Skeletal muscle tissue (tissue), 4 donors: Measurements from ENCODE around the gene GPR162. TPM values are rescaled to one million over a fixed set of nuclear protein-coding genes. Genes with fewer than 3 reads are reported as not detected.

Experiments
- H3K27ac ChIP-seq: one replicate; pipeline ENCODE4 v1.7.0; 2013; ENCODE audit warnings: mild to moderate bottlenecking, low read depth, low read length, inconsistent platforms
- H3K27me3 ChIP-seq, 3 donors: one replicate each; pipeline ENCODE4 v1.7.0; 2013; ENCODE audit warnings: low read length in 3 of 3; ENCODE audit not compliant: control insufficient read depth in 3 of 3, insufficient read depth in 3 of 3
- H3K36me3 ChIP-seq, 3 donors: one replicate each; pipeline ENCODE4 v1.7.0; 2013; ENCODE audit warnings: low read length in 3 of 3; ENCODE audit not compliant: control insufficient read depth in 3 of 3, insufficient read depth in 3 of 3
- H3K4me1 ChIP-seq, 3 donors: one replicate each; pipeline ENCODE4 v1.7.0; 2013; ENCODE audit warnings: low read length in 3 of 3, mild to moderate bottlenecking in 3 of 3; ENCODE audit not compliant: control insufficient read depth in 3 of 3, insufficient read depth in 3 of 3
- H3K4me3 ChIP-seq, 3 donors: one replicate each; pipeline ENCODE4 v1.7.0; 2013; ENCODE audit warnings: low read length in 3 of 3
- H3K9ac ChIP-seq, 3 donors: one replicate each; pipeline ENCODE4 v1.7.0; 2013; ENCODE audit warnings: low read length in 3 of 3, mild to moderate bottlenecking in 3 of 3, moderate library complexity in 2 of 3, low read depth in 1 of 3
- H3K9me3 ChIP-seq, 3 donors: one replicate each; pipeline ENCODE4 v1.7.0; 2013; ENCODE audit warnings: low read length in 3 of 3; ENCODE audit not compliant: control insufficient read depth in 3 of 3
- total RNA-seq: library from RNA; depleted of rRNA; stranded (reverse); fragments of >200 nt; gene quantifications from one replicate; pipeline ENCODE4 v1.2.3, GENCODE V29; 2014
- donor health status: Osteomylitis.

GPR162 gene
- total RNA-seq, 1 donor from 2014 or later: 8.9 TPM

- peak overlapping the region; percentile 79 to 86 (median 85) for H3K9ac ChIP-seq
Measured at GRCh38 chr12:6778574-6779550, 42.8 kb upstream of the GPR162 start.

GRCh38 chr12:6779708-6780432 is 41.8 kb upstream of the GPR162 start:
- peaks cover 13 to 18% (median 16%) of the 10 kb centered on the region in 3 donors for H3K4me1 ChIP-seq
- no peak overlapping the region for H3K27ac ChIP-seq
- no peaks in the 10 kb centered on the region for H3K27me3 ChIP-seq
- H3K9me3 ChIP-seq: no peaks in the 10 kb centered on the region
- no peak overlapping the region for H3K4me3 ChIP-seq
- H3K36me3 ChIP-seq: no peaks in the 10 kb centered on the region
- peak overlapping the region in 1 of 3 donors; percentile 86 for H3K9ac ChIP-seq

More at GRCh38 chr12:6778574-6779550, 42.8 kb upstream of the GPR162 start:
- Histone ChIP-seq H3K9me3 (no peaks in the 10 kb centered on the region), H3K4me3 (peak overlapping the region; percentile 76 to 83 (median 77)), H3K36me3 (no peaks in the 10 kb centered on the region), H3K27me3 (no peaks in the 10 kb centered on the region), H3K27ac (peak overlapping the region; percentile 69), H3K4me1 (peaks cover 13 to 18% (median 16%) of the 10 kb centered on the region in 3 donors)

GRCh38 chr12:6780573-6780972 is 41.0 kb upstream of the GPR162 start:
- no peak overlapping the region for H3K4me3 ChIP-seq
- no peaks in the 10 kb centered on the region for H3K36me3 ChIP-seq
- H3K4me1 ChIP-seq: peaks cover 13 to 18% (median 16%) of the 10 kb centered on the region in 3 donors

GRCh38 chr12:6782119-6782518 is 39.5 kb upstream of the GPR162 start:
- Histone ChIP-seq H3K36me3 (no peaks in the 10 kb centered on the region), H3K4me1 (peaks cover 13 to 18% (median 16%) of the 10 kb centered on the region in 3 donors), H3K9me3 (no peaks in the 10 kb centered on the region), H3K27me3 (no peaks in the 10 kb centered on the region), H3K4me3 (no peak overlapping the region), H3K27ac (no peak overlapping the region), H3K9ac (no peak overlapping the region)

More at GRCh38 chr12:6780573-6780972, 41.0 kb upstream of the GPR162 start:
- H3K27me3 ChIP-seq: no peaks in the 10 kb centered on the region
- H3K9me3 ChIP-seq: no peaks in the 10 kb centered on the region
- H3K27ac ChIP-seq: no peak overlapping the region
- H3K9ac ChIP-seq: no peak overlapping the region

GRCh38 chr12:6782850-6783566 is 38.6 kb upstream of the GPR162 start:
- H3K9me3 ChIP-seq: no peaks in the 10 kb centered on the region

GRCh38 chr12:6783828-6784227 is 37.8 kb upstream of the GPR162 start:
- no peaks in the 10 kb centered on the region for H3K36me3 ChIP-seq
- H3K27ac ChIP-seq: no peak overlapping the region
- H3K4me1 ChIP-seq: peaks cover 3 to 5% (median 5%) of the 10 kb centered on the region in 3 donors
- H3K9ac ChIP-seq: no peak overlapping the region
- no peaks in the 10 kb centered on the region for H3K27me3 ChIP-seq
- no peak overlapping the region for H3K4me3 ChIP-seq
- H3K9me3 ChIP-seq: no peaks in the 10 kb centered on the region

More at GRCh38 chr12:6782850-6783566, 38.6 kb upstream of the GPR162 start:
- Histone ChIP-seq H3K36me3 (no peaks in the 10 kb centered on the region), H3K27ac (no peak overlapping the region), H3K27me3 (no peaks in the 10 kb centered on the region), H3K4me1 (peaks cover 11 to 13% (median 13%) of the 10 kb centered on the region in 3 donors), H3K9ac (no peak overlapping the region), H3K4me3 (no peak overlapping the region)

GRCh38 chr12:6784296-6784695 is 37.3 kb upstream of the GPR162 start:
- H3K4me3 ChIP-seq: no peak overlapping the region
- no peaks in the 10 kb centered on the region for H3K27me3 ChIP-seq
- H3K9me3 ChIP-seq: no peaks in the 10 kb centered on the region
- no peak overlapping the region for H3K9ac ChIP-seq
- H3K36me3 ChIP-seq: no peaks in the 10 kb centered on the region
- H3K4me1 ChIP-seq: peaks cover 0 to 3% (median under 1%) of the 10 kb centered on the region in 3 donors
- H3K27ac ChIP-seq: no peak overlapping the region

- Histone ChIP-seq H3K27me3 (no peaks in the 10 kb centered on the region), H3K36me3 (no peaks in the 10 kb centered on the region), H3K4me3 (no peak overlapping the region), H3K9me3 (no peaks in the 10 kb centered on the region), H3K27ac (no peak overlapping the region), H3K4me1 (peaks cover 0 to 3% (median 0%) of the 10 kb centered on the region in 3 donors), H3K9ac (no peak overlapping the region)
Measured at GRCh38 chr12:6784761-6785160, 36.9 kb upstream of the GPR162 start.

GRCh38 chr12:6786416-6787094 is 35.1 kb upstream of the GPR162 start:
- Histone ChIP-seq H3K4me3 (no peak overlapping the region), H3K27ac (no peak overlapping the region), H3K27me3 (no peaks in the 10 kb centered on the region), H3K36me3 (no peaks in the 10 kb centered on the region), H3K9ac (no peak overlapping the region), H3K9me3 (no peaks in the 10 kb centered on the region), H3K4me1 (peaks cover 0 to 3% (median 0%) of the 10 kb centered on the region in 3 donors)
